GM23248 (cell line): Measurements from ENCODE around the gene FRMD3.

Experiments used
- EZH2 ChIP-seq: fragments of 200-600 bp; sonication (generic); IDR thresholded peaks from 2 replicates; pipeline ENCODE4 v1.6.1; 2018; ENCODE audit warnings: antibody characterized with exemption, mild to moderate bottlenecking; ENCODE audit not compliant: insufficient read depth, poor library complexity, severe bottlenecking
- EZH2phosphoT487 ChIP-seq: fragments of 200-600 bp; sonication (generic); IDR thresholded peaks from 2 replicates; pipeline ENCODE4 v1.6.1; 2018; ENCODE audit warnings: antibody characterized with exemption, moderate library complexity, mild to moderate bottlenecking, low read depth; ENCODE audit not compliant: insufficient read depth

GRCh38 chr9:83526901-83527300 is 11.3 kb downstream of the FRMD3 start:
- no peak for TF ChIP-seq EZH2
- TF ChIP-seq EZH2phosphoT487 = no peak
